ENCODE measurements around the gene APLP1.

Gene APLP1

GRCh38 chr19:35895911-35896642 lies 27.7 kb downstream of the APLP1 start:
- Histone ChIP-seq H3K27me3 (no peaks in the 10 kb centered on the region), H3K4me2 (peak overlapping the region in 5 of 11 experiments; percentile 28 to 100 (median 89); a peak in 8 of 22 replicates), H3K9ac (peak overlapping the region in 5 of 11 experiments; percentile 23 to 90 (median 53); a peak in 7 of 22 replicates), H4K20me1 (peaks cover 0 to 86% (median 72%) of the 10 kb centered on the region in 11 experiments; a peak in 17 of 22 replicates), H3K4me1 (peaks cover 18 to 60% (median 32%) of the 10 kb centered on the region in 10 experiments), H3K9me3 (replicated peaks in 1 of 11) (no peaks in the 10 kb centered on the region), H3K36me3 (peaks cover 59 to 82% (median 76%) of the 10 kb centered on the region in 11 experiments), H3K27ac (no peak overlapping the region; a peak in 1 of 22 replicates), H3K4me3 (peak overlapping the region in 4 of 10 experiments; percentile 11 to 94 (median 86); a peak in 5 of 20 replicates)
- TF ChIP-seq Cebpa-rat (IDR thresholded peaks at IDR 0.05): no peak

- H3K4me1 ChIP-seq: peaks cover 24 to 65% (median 37%) of the 10 kb centered on the region in 10 experiments
- peak overlapping the region in 2 of 11 experiments; percentile 29 to 98; a peak in 1 of 22 replicates for H3K27ac ChIP-seq
- no peak for TF ChIP-seq Cebpa-rat (IDR thresholded peaks at IDR 0.05)
- peaks cover 56 to 76% (median 71%) of the 10 kb centered on the region in 11 experiments for H3K36me3 ChIP-seq
- H3K4me2 ChIP-seq: peak overlapping the region in 5 of 11 experiments; percentile 89 to 100 (median 97); a peak in 9 of 22 replicates
- no peaks in the 10 kb centered on the region for H3K27me3 ChIP-seq
- peak overlapping the region in 7 of 11 experiments; percentile 0 to 92 (median 88); a peak in 8 of 22 replicates for H3K9ac ChIP-seq
- peak overlapping the region in 4 of 10 experiments; percentile 86 to 94 (median 90); a peak in 7 of 20 replicates for H3K4me3 ChIP-seq
- no peaks in the 10 kb centered on the region for H3K9me3 ChIP-seq (replicated peaks in 1 of 11)
- H4K20me1 ChIP-seq: peaks cover 0 to 80% (median 68%) of the 10 kb centered on the region in 11 experiments; a peak in 17 of 22 replicates
Observed at GRCh38 chr19:35896643-35897040, 28.3 kb downstream of the APLP1 start.

DNA sequence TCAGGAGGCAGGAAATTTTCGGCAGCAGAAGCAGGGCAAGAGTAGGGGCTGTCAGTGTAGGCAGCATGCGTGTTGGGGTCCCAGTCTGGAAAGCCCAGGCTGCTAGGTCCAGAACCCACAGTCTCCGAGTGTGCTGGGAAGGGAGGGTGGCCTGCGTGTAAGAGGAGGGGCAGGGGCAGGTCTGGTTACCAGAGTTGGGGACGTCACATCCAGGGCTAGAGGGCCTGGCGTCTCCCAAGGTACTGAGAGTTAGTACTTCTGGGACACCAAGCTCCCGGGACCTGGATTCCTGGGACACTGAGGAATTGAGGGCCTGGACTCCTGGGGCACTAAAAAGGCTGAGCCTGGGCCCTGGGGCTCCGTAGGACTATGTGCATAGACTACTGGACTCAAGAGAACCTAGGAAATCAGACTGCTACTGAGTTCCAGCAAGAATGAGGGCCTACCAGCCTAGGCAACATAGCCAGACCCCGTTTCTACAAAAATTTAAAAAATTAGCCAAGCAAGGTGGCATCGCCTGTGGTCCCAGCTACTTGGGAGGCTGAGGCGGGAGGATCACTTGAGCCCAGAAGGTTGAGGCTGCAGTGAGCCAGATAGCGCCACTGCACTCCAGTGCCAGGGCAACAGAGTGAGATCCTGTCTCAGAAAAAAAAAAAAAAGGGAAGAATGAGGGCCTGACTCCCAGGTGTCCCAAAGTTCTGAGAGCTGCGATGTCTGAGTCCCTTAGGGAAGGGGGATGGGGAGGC lies 29.5 kb downstream of the APLP1 start:
- Histone ChIP-seq H3K27ac (peak overlapping the region; percentile 85 to 99 (median 96); a peak in 21 of 22 replicates), H3K27me3 (no peaks in the 10 kb centered on the region), H3K9me3 (replicated peaks in 1 of 11) (no peaks in the 10 kb centered on the region), H3K4me2 (peak overlapping the region; percentile 89 to 100 (median 97)), H3K4me1 (peaks cover 36 to 72% (median 50%) of the 10 kb centered on the region in 10 experiments), H3K36me3 (peaks cover 44 to 64% (median 58%) of the 10 kb centered on the region in 11 experiments), H3K4me3 (peak overlapping the region; percentile 78 to 95 (median 86)), H3K9ac (peak overlapping the region; percentile 85 to 92 (median 90)), H4K20me1 (peaks cover 0 to 68% (median 57%) of the 10 kb centered on the region in 11 experiments; a peak in 17 of 22 replicates)
- TF ChIP-seq Cebpa-rat (IDR thresholded peaks at IDR 0.05): no peak

- peak overlapping the region; percentile 85 to 92 (median 90) for H3K9ac ChIP-seq
- H3K36me3 ChIP-seq: peaks cover 38 to 58% (median 53%) of the 10 kb centered on the region in 11 experiments
- H3K9me3 ChIP-seq (replicated peaks in 1 of 11): no peaks in the 10 kb centered on the region
- no peak for TF ChIP-seq Cebpa-rat (IDR thresholded peaks at IDR 0.05)
- peak overlapping the region; percentile 85 to 99 (median 96) for H3K27ac ChIP-seq
- H3K27me3 ChIP-seq: no peaks in the 10 kb centered on the region
- H3K4me3 ChIP-seq: peak overlapping the region; percentile 78 to 95 (median 86)
- H3K4me2 ChIP-seq: peak overlapping the region; percentile 89 to 100 (median 97)
- H4K20me1 ChIP-seq: peaks cover 0 to 62% (median 52%) of the 10 kb centered on the region in 11 experiments; a peak in 17 of 22 replicates
- peaks cover 42 to 75% (median 56%) of the 10 kb centered on the region in 10 experiments for H3K4me1 ChIP-seq
Observed at GRCh38 chr19:35898499-35898809, 30.1 kb downstream of the APLP1 start.

GRCh38 chr19:35899547-35900214 lies 31.3 kb downstream of the APLP1 start:
- Histone ChIP-seq H3K4me2 (peak overlapping the region; percentile 89 to 100 (median 99)), H4K20me1 (peaks cover 0 to 50% (median 39%) of the 10 kb centered on the region in 11 experiments; a peak in 17 of 22 replicates), H3K9ac (peak overlapping the region; percentile 85 to 92 (median 90)), H3K4me3 (peak overlapping the region; percentile 78 to 95 (median 86)), H3K4me1 (peaks cover 53 to 76% (median 66%) of the 10 kb centered on the region in 10 experiments), H3K27ac (peak overlapping the region; percentile 85 to 99 (median 96)), H3K27me3 (no peaks in the 10 kb centered on the region), H3K36me3 (peaks cover 27 to 52% (median 40%) of the 10 kb centered on the region in 11 experiments), H3K9me3 (replicated peaks in 1 of 11) (no peaks in the 10 kb centered on the region)
- TF ChIP-seq Cebpa-rat (IDR thresholded peaks at IDR 0.05): no peak

GRCh38 chr19:35901055-35901644 lies 32.8 kb downstream of the APLP1 start:
- no peaks in the 10 kb centered on the region for H3K27me3 ChIP-seq
- peak overlapping the region; percentile 85 to 92 (median 90) for H3K9ac ChIP-seq
- H3K4me1 ChIP-seq: peaks cover 67 to 80% (median 75%) of the 10 kb centered on the region in 10 experiments
- peaks cover 0 to 35% (median 26%) of the 10 kb centered on the region in 11 experiments; a peak in 17 of 22 replicates for H4K20me1 ChIP-seq
- peak overlapping the region; percentile 89 to 100 (median 99) for H3K4me2 ChIP-seq
- H3K9me3 ChIP-seq (replicated peaks in 1 of 11): no peaks in the 10 kb centered on the region
- H3K36me3 ChIP-seq: peaks cover 13 to 50% (median 26%) of the 10 kb centered on the region in 11 experiments
- peak overlapping the region; percentile 78 to 95 (median 86); a peak in 18 of 20 replicates for H3K4me3 ChIP-seq
- no peak for TF ChIP-seq Cebpa-rat (IDR thresholded peaks at IDR 0.05)
- H3K27ac ChIP-seq: peak overlapping the region; percentile 85 to 99 (median 96)

DNA sequence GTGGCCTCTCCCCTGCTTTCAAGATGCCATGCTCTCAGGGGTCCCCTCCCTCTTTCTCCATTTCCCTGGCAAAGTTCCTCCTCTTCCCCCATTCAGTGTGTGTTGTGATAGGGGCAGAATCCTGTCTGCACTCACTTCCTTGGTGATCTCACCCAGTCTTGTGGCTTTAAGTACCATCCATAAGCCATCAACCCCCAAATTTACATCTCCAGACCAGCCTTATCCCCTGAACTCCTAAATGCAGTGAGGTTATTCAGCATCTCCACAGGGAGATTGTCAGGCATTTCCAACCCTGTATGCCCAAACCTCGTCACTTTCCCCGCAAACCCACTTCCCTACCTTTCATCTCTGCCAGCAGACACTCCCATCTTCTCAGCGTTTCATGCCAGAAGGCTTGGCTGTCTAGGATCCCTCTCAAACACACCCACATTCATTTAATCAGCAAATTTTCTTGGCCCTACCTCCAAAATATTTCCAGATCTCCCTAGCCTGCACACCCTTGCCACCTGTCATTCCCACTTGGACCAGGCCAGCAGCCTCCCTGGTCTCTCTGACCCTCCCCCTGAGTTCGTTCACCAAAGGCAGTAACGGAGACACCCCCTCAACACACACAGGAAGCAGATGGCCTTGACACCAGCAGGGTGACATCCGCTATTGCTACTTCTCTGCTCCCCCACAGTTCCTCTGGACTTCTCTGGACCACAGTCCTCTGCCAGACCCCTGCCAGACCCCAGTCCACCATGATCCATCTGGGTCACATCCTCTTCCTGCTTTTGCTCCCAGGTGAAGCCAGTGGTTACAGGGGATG lies 33.7 kb downstream of the APLP1 start, which contains the start of gene HCST:
Gene HCST, plus strand, starts transcription at position 676 of the 808 bp plus-strand sequence. Its CDS starts 65 bp downstream, at position 741.
- H3K9me3 ChIP-seq (replicated peaks in 1 of 11): no peaks in the 10 kb centered on the region
- H3K27ac ChIP-seq: peak within 1 kb of the TSS; percentile 85 to 99 (median 96)
- peak within 1 kb of the TSS; percentile 43 to 95 (median 86) for H3K4me3 ChIP-seq
- peaks cover 4 to 50% (median 17%) of the 10 kb centered on the region in 11 experiments for H3K36me3 ChIP-seq
- H3K4me1 ChIP-seq: peaks cover 71 to 84% (median 77%) of the 10 kb centered on the region in 10 experiments
- no peak for TF ChIP-seq Cebpa-rat (IDR thresholded peaks at IDR 0.05)
- peak within 1 kb of the TSS; percentile 85 to 92 (median 90) for H3K9ac ChIP-seq
- peaks cover 0 to 26% (median 17%) of the 10 kb centered on the region in 11 experiments; a peak in 16 of 22 replicates for H4K20me1 ChIP-seq
- no peaks in the 10 kb centered on the region for H3K27me3 ChIP-seq
- H3K4me2 ChIP-seq: peak within 1 kb of the TSS; percentile 89 to 100 (median 99)
